Psoas muscle (tissue), 8 donors: Measurements from ENCODE around the gene DPYSL5. TPM values are rescaled to one million over a fixed set of nuclear protein-coding genes. Genes with fewer than 3 reads are reported as not detected.
A peak's percentile ranks its signal among the peaks of the same experiment; 100 is the strongest.

Experiments used
- ATAC-seq, 4 donors: fragments of 200-7000 bp; cut with Tn5 transposase; one replicate each; pipeline ENCODE4 v1.9.1; 2020; ENCODE audit warnings: moderate library complexity in 3 of 4, mild to moderate bottlenecking in 2 of 4
- DNase-seq, 2 donors: peaks; one replicate each; pipeline ENCODE4 v3.0.0-alpha.2; 2020
- H3K27ac ChIP-seq: fragments of 200-600 bp; one replicate; pipeline ENCODE4 v1.8.0; 2022
- H3K27me3 ChIP-seq, 3 donors: fragments of 200-600 bp in 1 of 3; one replicate each; pipeline versions ENCODE4 v1.6.1 to v1.8.0; 2013 to 2022; ENCODE audit warnings: low read length in 2 of 3, mild to moderate bottlenecking in 2 of 3, moderate library complexity in 1 of 3; ENCODE audit not compliant: insufficient read depth in 3 of 3
- H3K36me3 ChIP-seq, 2 donors: fragments of 200-600 bp in 1 of 2; one replicate each; pipeline versions ENCODE4 v1.6.1 to v1.8.0; 2013 to 2022; ENCODE audit warnings: low read depth in 1 of 2, mild to moderate bottlenecking in 1 of 2, moderate library complexity in 1 of 2; ENCODE audit not compliant: insufficient read depth in 1 of 2
- H3K4me1 ChIP-seq: fragments of 200-600 bp; one replicate; pipeline ENCODE4 v1.8.0; 2022
- H3K4me3 ChIP-seq: fragments of 200-600 bp; one replicate; pipeline ENCODE4 v1.8.0; 2022; ENCODE audit warnings: mild to moderate bottlenecking
- H3K9me3 ChIP-seq: fragments of 200-600 bp; one replicate; pipeline ENCODE4 v1.8.0; 2022
- CTCF ChIP-seq: fragments of 200-600 bp; IDR thresholded peaks from one replicate; pipeline ENCODE4 v1.8.0; 2022; ENCODE audit warnings: antibody characterized with exemption
- WGBS, 3 donors: extraction: QIAGEN DNeasy Blood & Tissue Kit; methylation state at CpG; one replicate each; pipeline versions ENCODE4 v1.1.6 to v1.1.7; 2013; 5-methylcytosine and 5-hydroxymethylcytosine counted together
- intact Hi-C, 2 donors: fragments of 100-400 bp; cut with DNase I; formaldehyde crosslinking; loops; one replicate each; pipeline versions ENCODE4 v1.11.0 to v1.14.2; 2022
- polyA plus RNA-seq, 3 donors: library from polyadenylated mRNA; stranded (reverse); fragments of 200-250 nt; gene quantifications; one replicate each; pipeline ENCODE4 v1.2.3, GENCODE V29; 2013
- total RNA-seq, 4 donors: library from RNA; stranded (reverse); fragmentation: NEBNext Ultra II Directional in 2 of 4; extraction: Animal tissue kit (Norgen Biotek cat#: 25700) in 2 of 4; gene quantifications; one replicate each; pipeline versions ENCODE4 v1.2.1 to v1.2.4, GENCODE V29; 2021 to 2023
- donor health status: healthy with polysubstance abuse.
- donor health status: DM: no; HTN: no; CAD: no; lungs with moderate emphysema.
- donor health status: Bipolar disorder and iron deficiency.
- donor health status: healthy.
- donor health status: DM: yes; HTN: yes; CAD: no.
- donor health status: DM: no; HTN: no; CAD: no.
- donor health status: DM: no; HTN: no; CAD: no.
- donor health status: DM: yes; HTN: yes; CAD: no.

The DPYSL5 gene
- total and polyA plus RNA-seq, 7 donors = 0.03 to 0.39 (median 0.08) TPM; not detected in 3

- Histone ChIP-seq H3K27me3 (peaks cover 0 to 11% (median 8%) of the 10 kb centered on the region in 3 donors), H3K4me3 (no peak overlapping the region), H3K27ac (no peak overlapping the region), H3K36me3 (no peaks in the 10 kb centered on the region), H3K4me1 (peaks cover 19% of the 10 kb centered on the region), H3K9me3 (no peaks in the 10 kb centered on the region)
- peak in 3 of 4 donors; percentile 36 to 70 (median 54) for ATAC-seq
- no peak for DNase-seq
- intact Hi-C loops = no loop called here
- 26 to 39% (median 38%) methylated on average over 1 of the region's 1 CpG for WGBS, 3 donors
- TF ChIP-seq CTCF = no peak
Measured at GRCh38 chr2:26854283-26854827, 6.4 kb downstream of the DPYSL5 start.

- 90 to 92% (median 91%) methylated on average over 7 of the region's 7 CpGs for WGBS, 3 donors
- DNase-seq = no peak
- H3K27me3 ChIP-seq = peaks cover 0 to 2% (median 0%) of the 10 kb centered on the region in 3 donors
- no peak for ATAC-seq
- TF ChIP-seq CTCF = no peak
- H3K9me3 ChIP-seq = no peaks in the 10 kb centered on the region
- peaks cover 16% of the 10 kb centered on the region for H3K4me1 ChIP-seq
- H3K36me3 ChIP-seq = no peaks in the 10 kb centered on the region
- no peak overlapping the region for H3K4me3 ChIP-seq
- intact Hi-C loops = no loop called here
- H3K27ac ChIP-seq = no peak overlapping the region
Measured at GRCh38 chr2:26855466-26855865, 7.5 kb downstream of the DPYSL5 start.

- intact Hi-C loops = no loop called here
- Histone ChIP-seq H3K27ac (no peak overlapping the region), H3K27me3 (no peaks in the 10 kb centered on the region), H3K9me3 (no peaks in the 10 kb centered on the region), H3K4me1 (peaks cover 20% of the 10 kb centered on the region), H3K4me3 (no peak overlapping the region), H3K36me3 (no peaks in the 10 kb centered on the region)
- DNase-seq (no peak), ATAC-seq (no peak)
- no peak for TF ChIP-seq CTCF
- WGBS, 3 donors = 71 to 91% (median 76%) methylated on average over 4 of the region's 4 CpGs
Measured at GRCh38 chr2:26859622-26860021, 11.7 kb downstream of the DPYSL5 start.

GRCh38 chr2:26860211-26860850, 12.4 kb downstream of the DPYSL5 start:
- WGBS, 3 donors = 63 to 76% (median 64%) methylated on average over 3 of the region's 3 CpGs
- no peak overlapping the region for H3K27ac ChIP-seq
- H3K9me3 ChIP-seq = no peaks in the 10 kb centered on the region
- peaks cover 20% of the 10 kb centered on the region for H3K4me1 ChIP-seq
- no peaks in the 10 kb centered on the region for H3K27me3 ChIP-seq
- ATAC-seq (no peak), DNase-seq (no peak)
- intact Hi-C loops = no loop called here
- no peak for TF ChIP-seq CTCF
- no peaks in the 10 kb centered on the region for H3K36me3 ChIP-seq
- no peak overlapping the region for H3K4me3 ChIP-seq
